ENCODE results near the gene FPR1. TPM values are rescaled to one million over a fixed set of nuclear protein-coding genes. Genes with fewer than 3 reads are reported as not detected.
A peak's percentile ranks its signal among the peaks of the same experiment; 100 is the strongest.

FPR1 gene, protein sequence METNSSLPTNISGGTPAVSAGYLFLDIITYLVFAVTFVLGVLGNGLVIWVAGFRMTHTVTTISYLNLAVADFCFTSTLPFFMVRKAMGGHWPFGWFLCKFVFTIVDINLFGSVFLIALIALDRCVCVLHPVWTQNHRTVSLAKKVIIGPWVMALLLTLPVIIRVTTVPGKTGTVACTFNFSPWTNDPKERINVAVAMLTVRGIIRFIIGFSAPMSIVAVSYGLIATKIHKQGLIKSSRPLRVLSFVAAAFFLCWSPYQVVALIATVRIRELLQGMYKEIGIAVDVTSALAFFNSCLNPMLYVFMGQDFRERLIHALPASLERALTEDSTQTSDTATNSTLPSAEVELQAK
- total RNA-seq, result 4.5 TPM
- long read RNA-seq, partial matches to known transcripts, result 0 of 2 reads
- long read RNA-seq, other reads (novel, unspliced or antisense), result 2 of 2 reads

DNA sequence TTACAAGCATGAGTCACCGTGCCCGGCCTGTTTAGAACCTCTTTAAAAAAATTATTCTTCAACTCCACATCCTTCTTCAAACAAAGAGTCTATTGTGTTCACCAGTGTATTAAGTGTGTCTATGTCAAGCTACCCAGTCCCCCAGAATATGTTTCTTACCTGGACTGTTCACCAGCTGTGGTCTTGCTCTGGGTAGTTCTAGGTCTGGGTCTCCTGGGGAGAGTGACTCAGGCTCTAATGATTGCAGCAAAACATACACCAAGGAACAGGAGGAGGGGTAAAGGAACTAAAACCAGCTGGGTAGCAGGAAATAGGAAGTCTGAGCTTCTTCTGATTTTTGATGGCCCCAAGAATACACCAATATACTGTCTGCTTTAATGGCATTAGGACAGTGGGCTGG, at the start of gene FPR1:
FPR1 (minus strand) TSS at position 224 of the 400 bp plus-strand sequence. CDS start 4,884 bp downstream, outside the sequence.
- intact Hi-C loops (cut with micrococcal nuclease), result no loop called here
- Histone ChIP-seq H3K9me3 (replicated peaks) (no peaks in the 10 kb centered on the region), H3K27ac (replicated peaks) (peak within 1 kb of the TSS; percentile 8), H3K36me3 (no peaks in the 10 kb centered on the region), H3K4me3 (peak within 1 kb of the TSS; percentile 15), H3K4me1 (no peaks in the 10 kb centered on the region), H3K27me3 (ENCODE audit: low read depth) (peaks cover 30% of the 10 kb centered on the region)
- no peak for DNase-seq
- TF ChIP-seq, protein P1, sequence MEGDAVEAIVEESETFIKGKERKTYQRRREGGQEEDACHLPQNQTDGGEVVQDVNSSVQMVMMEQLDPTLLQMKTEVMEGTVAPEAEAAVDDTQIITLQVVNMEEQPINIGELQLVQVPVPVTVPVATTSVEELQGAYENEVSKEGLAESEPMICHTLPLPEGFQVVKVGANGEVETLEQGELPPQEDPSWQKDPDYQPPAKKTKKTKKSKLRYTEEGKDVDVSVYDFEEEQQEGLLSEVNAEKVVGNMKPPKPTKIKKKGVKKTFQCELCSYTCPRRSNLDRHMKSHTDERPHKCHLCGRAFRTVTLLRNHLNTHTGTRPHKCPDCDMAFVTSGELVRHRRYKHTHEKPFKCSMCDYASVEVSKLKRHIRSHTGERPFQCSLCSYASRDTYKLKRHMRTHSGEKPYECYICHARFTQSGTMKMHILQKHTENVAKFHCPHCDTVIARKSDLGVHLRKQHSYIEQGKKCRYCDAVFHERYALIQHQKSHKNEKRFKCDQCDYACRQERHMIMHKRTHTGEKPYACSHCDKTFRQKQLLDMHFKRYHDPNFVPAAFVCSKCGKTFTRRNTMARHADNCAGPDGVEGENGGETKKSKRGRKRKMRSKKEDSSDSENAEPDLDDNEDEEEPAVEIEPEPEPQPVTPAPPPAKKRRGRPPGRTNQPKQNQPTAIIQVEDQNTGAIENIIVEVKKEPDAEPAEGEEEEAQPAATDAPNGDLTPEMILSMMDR (IDR thresholded peaks at IDR 0.05; ENCODE audit: borderline replicate concordance), result no peak

DNA sequence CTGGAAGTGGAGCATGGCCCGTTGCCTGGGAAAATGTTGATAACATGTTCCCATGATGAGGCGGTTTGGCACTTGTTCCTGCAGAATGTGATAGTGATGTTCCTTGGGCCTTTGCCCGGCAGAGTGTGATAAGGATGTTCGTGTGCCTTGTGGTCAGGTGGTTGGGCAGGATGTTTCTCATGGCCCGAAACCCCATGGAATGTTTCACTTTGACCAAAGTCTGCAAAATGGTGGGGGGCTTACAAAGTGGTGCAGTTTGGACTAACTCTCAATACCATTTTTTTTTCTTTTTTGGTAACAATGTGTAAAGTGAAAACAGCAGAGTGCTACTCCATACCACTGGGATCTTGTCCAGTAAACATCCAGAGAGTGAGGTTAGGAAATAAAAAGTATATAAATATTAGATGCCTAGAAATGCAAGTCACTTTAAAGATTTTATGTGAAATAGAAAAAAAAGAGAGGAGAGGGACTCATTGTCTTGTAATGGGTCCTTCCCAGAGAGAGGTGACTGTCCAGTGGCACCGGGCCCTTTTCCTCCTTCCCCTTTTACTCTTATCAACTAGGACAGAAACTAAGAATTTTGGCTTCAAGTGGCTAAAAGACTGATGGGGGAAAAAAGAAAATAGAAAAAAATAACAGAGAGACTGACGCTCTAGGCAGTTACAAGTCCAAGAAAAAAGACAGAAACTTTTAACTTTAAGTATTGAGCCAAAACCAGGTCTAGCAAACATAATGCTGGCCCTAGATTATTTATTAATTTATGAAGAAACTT, 49.0 kb upstream of the FPR1 start:
- intact Hi-C loops (cut with micrococcal nuclease), result no loop called here
- no peaks in the 10 kb centered on the region for H3K9me3 ChIP-seq (replicated peaks)
- TF ChIP-seq, protein P1 (IDR thresholded peaks at IDR 0.05; ENCODE audit: borderline replicate concordance), result no peak
- no peaks in the 10 kb centered on the region for H3K27me3 ChIP-seq (ENCODE audit: low read depth)
- peak overlapping the region; percentile 97 for H3K27ac ChIP-seq (replicated peaks)
- no peaks in the 10 kb centered on the region for H3K36me3 ChIP-seq
- peak overlapping the region; percentile 39 for H3K4me3 ChIP-seq
- H3K4me1 ChIP-seq, result peaks cover 61% of the 10 kb centered on the region
- DNase-seq, result peak; percentile 87

DNA sequence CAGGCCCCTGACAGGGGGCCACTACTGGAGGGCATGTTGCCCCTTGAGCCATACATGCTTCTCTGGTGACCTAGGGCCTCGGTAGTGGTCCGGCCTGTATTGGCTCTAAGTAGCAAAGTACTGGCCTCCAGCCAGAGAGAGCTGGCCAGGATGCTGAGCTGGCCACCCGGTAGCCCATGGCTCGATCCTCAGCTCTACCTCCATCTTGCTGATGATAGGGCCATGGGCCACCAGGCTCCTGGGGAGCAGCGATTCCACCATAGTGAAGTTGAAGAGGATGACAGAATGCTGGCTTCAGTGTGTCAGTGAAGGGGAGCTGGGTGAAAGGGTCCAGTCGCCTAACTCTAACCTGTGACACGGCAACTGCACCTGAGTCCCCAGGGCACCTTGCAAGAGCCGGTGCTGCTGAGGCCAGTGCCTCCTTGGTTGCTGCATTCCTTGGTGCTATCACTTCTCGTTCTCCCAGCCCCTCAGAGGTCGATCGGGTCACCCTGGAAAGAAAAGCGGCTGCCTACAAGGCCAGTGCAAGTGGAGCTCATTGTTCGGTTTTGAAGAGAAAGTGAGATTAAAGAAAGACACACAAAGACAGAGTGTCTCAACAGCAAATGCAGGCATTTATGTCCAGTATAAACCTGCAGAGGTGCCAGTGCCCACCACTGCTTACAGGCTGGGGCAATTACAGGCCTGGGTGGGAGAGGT, 48.2 kb upstream of the FPR1 start:
- H3K36me3 ChIP-seq, result no peaks in the 10 kb centered on the region
- intact Hi-C loops (cut with micrococcal nuclease), result no loop called here
- DNase-seq, result peak; percentile 45
- TF ChIP-seq, protein P1 (IDR thresholded peaks at IDR 0.05; ENCODE audit: borderline replicate concordance), result no peak
- H3K9me3 ChIP-seq (replicated peaks), result no peaks in the 10 kb centered on the region
- H3K4me1 ChIP-seq, result peaks cover 59% of the 10 kb centered on the region
- H3K27ac ChIP-seq (replicated peaks), result peak overlapping the region; percentile 97
- H3K4me3 ChIP-seq, result peak overlapping the region; percentile 39
- no peaks in the 10 kb centered on the region for H3K27me3 ChIP-seq (ENCODE audit: low read depth)

DNA sequence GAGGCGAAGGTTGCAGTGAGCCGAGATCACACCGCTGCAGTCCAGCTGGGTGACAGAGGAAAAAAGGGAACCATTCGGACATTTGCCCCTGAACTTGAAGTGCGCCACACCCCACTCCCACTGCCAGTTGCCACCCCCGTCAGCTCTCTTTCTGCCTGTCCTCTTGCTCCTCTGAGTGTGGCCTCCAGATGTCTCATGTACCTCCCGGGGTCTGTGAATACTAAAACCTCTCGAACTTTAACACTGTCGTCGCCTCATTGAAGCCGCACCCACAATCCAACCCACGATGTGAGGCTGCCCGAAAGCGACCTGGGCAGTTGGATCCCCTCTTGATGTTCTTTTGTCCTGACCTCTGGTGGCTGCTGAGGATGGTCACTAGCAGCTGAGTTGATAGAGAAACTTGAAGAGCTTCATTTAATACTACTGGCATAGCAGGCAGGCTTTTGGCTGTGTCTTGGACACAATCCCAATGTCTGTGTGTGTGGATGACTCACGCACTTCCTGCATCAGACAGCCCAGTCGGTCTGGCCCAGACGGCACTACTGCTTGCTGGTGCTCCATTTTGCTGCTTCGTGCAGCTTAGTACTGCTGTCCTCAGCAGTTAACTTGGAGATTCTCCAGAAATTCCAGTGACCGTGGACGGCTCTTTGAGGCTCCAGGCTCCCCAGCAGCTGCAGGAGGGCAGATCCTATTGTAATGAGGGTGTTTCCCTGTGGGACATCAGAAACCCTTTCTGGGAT, 47.5 kb upstream of the FPR1 start:
- peak overlapping the region; percentile 39 for H3K4me3 ChIP-seq
- no peaks in the 10 kb centered on the region for H3K27me3 ChIP-seq (ENCODE audit: low read depth)
- no peaks in the 10 kb centered on the region for H3K9me3 ChIP-seq (replicated peaks)
- peak; percentile 89 for DNase-seq
- H3K27ac ChIP-seq (replicated peaks), result peak overlapping the region; percentile 97
- no peaks in the 10 kb centered on the region for H3K36me3 ChIP-seq
- TF ChIP-seq, protein P1 (IDR thresholded peaks at IDR 0.05; ENCODE audit: borderline replicate concordance), result peak; percentile 44
- peaks cover 58% of the 10 kb centered on the region for H3K4me1 ChIP-seq
- intact Hi-C loops (cut with micrococcal nuclease), result no loop called here

DNA sequence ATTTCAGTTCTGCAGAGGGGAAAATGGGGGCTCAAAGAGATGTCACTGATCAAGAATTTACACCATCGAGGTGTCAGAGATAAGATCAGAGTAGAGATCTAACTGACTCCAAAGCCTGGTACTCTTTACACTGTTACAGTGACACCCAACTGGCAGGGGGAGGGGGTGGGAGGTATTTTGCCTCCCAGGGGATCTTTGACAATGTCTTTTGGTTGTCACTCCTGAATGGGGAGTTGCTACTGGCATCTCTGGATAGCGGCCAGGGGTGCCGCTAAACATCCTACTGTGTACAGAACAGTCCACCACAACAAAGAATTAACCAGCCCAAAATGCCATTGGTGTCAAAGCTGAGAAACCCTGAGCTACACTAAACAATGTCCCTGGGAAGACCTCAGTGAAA, 46.4 kb upstream of the FPR1 start:
- TF ChIP-seq, protein P1 (IDR thresholded peaks at IDR 0.05; ENCODE audit: borderline replicate concordance), result no peak
- DNase-seq, result no peak
- Histone ChIP-seq H3K4me3 (peak overlapping the region; percentile 5), H3K27ac (replicated peaks) (peak overlapping the region; percentile 97), H3K27me3 (ENCODE audit: low read depth) (no peaks in the 10 kb centered on the region), H3K4me1 (peaks cover 46% of the 10 kb centered on the region), H3K36me3 (no peaks in the 10 kb centered on the region), H3K9me3 (replicated peaks) (peaks cover under 1% of the 10 kb centered on the region)
- intact Hi-C loops (cut with micrococcal nuclease), result no loop called here
